Fibroblast of mammary gland (primary cell): ENCODE data around the gene KREMEN2.

Source experiments
- DNase-seq: peaks from one replicate; pipeline ENCODE4 v3.0.0-alpha.2; 2010; ENCODE audit warnings: low read depth
- H3K4me3 ChIP-seq: 2 replicates; pipeline ENCODE4 v1.5.1; 2011; ENCODE audit warnings: low read depth, mild to moderate bottlenecking, low read length, moderate library complexity; ENCODE audit not compliant: control insufficient read depth
- CTCF ChIP-seq: conservative IDR thresholded peaks from 2 replicates; pipeline ENCODE4 v1.5.1; 2011; ENCODE audit warnings: low read depth, low read length, inconsistent platforms; ENCODE audit not compliant: control insufficient read depth, insufficient read depth

KREMEN2 gene

DNA sequence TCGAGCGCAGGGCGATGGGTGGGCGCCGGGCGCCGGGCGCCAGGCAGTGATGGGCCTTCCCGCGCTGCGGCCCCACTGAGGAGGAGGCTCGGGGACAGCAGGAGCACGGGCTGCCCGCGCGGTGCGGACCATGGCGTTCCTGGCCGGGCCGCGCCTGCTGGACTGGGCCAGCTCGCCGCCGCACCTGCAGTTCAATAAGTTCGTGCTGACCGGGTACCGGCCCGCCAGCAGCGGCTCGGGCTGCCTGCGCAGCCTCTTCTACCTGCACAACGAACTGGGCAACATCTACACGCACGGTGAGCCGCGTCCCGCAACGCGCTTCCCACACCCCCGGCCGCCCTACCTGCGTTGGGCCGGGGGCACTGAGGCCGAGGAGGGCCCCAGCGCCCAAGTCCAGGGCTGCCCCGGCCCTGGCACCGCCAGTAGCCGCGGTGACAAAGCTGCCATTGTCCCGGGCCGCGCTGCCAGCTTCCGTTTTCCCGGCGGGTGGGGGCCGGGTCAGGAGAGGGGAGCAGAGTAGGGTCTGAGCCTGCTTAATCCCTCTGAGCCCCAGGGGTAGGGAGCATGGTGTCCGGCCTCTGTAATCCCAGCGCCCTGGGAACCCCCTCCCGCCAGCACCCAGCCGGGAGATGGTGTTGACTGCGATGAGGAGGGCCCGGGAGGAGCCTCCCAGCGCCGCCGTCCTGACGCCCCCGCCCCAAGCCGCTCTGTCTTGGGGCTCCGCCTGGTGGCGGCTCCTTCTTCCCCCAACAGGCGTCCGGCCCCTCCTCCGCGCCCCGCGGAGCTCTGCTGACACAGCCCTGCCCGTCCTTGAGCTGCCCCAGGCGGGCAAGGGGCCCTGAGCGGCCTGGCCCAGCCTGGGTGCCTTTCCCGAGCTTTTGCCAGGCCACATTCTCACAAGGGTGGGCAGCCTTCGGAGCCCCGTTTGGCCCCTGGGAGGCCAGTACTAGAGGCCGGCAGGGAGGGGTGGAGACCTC lies 5.8 kb downstream of the KREMEN2 start:
- peak overlapping the region; percentile 57 for H3K4me3 ChIP-seq
- peak; percentile 60 for DNase-seq
- TF ChIP-seq CTCF, result peak; percentile 33

DNA sequence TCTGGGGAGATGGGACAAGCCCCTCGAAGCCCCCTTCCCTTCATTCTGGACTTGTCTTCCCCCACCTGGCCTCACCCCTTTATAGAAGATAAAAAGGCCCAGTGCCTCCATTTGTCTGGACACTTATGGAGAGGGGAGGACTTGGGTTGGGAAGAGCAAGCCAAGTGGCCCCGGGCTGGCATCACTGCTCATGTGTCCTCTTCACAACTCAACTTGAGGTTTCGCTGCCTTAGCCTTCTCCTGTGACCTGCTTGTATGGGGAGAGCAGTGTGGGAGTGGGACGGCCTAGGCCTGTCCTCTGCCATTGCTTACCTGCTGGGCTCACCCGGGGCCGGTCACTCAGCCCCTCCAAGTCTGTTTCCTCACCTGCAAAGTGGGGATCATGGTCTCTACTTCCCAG lies 6.5 kb downstream of the KREMEN2 start:
- H3K4me3 ChIP-seq, result peak overlapping the region; percentile 57
- no peak for DNase-seq
- TF ChIP-seq CTCF, result no peak

GRCh38 chr16:2971134-2971984 lies 7.3 kb downstream of the KREMEN2 start:
- no peak for DNase-seq
- H3K4me3 ChIP-seq, result no peak overlapping the region
- TF ChIP-seq CTCF, result no peak

GRCh38 chr16:2971985-2972784 lies 8.1 kb downstream of the KREMEN2 start:
- DNase-seq, result no peak
- TF ChIP-seq CTCF, result no peak
- H3K4me3 ChIP-seq, result no peak overlapping the region

DNA sequence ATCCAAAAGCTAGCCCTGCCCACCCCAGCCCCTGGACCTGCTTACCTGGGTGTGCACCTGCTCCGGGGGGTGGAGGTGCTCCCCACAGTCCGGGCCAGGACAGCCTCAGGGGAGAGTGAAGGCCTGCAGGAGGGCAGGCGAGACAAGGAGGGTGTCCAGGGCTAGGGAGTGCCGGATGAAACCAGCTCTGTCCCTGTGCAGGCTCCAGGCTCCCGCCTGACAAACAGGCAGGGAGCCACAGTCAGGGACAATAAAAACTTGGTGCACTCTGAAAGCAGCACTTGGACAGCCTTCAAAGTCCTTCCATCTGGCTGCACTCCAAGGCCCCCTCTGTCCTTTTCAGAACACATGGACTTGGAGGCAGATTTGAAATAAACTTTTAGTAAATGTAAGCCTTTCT lies 9.0 kb downstream of the KREMEN2 start:
- no peak for DNase-seq
- no peak for TF ChIP-seq CTCF
- no peak overlapping the region for H3K4me3 ChIP-seq
